OCI-LY7 (cell line): Measurements from ENCODE around the gene LIN52.

Source experiments
- CTCF ChIP-seq: fragments of 200-600 bp; sonication (generic); conservative IDR thresholded peaks from 2 replicates; pipeline ENCODE4 v1.5.1; 2014; ENCODE audit warnings: mild to moderate bottlenecking, antibody characterized with exemption, low read length, moderate library complexity, mixed read lengths
- EZH2phosphoT487 ChIP-seq: fragments of 200-600 bp; sonication (generic); IDR thresholded peaks from 2 replicates; pipeline ENCODE4 v1.6.1; 2018; ENCODE audit warnings: low read depth, borderline replicate concordance, mild to moderate bottlenecking, mixed run types, antibody characterized with exemption, low read length, moderate library complexity, mixed read lengths

GRCh38 chr14:74161526-74162158, 76.9 kb downstream of the LIN52 start:
- TF ChIP-seq CTCF (no peak), EZH2phosphoT487 (no peak)
